Measurements from ENCODE around the gene PM20D2. TPM values are rescaled to one million over a fixed set of nuclear protein-coding genes. Genes with fewer than 3 reads are reported as not detected.

The PM20D2 gene
- total RNA-seq, 2 experiments from 2014 or later, result 18.9 to 20.6 TPM

DNA sequence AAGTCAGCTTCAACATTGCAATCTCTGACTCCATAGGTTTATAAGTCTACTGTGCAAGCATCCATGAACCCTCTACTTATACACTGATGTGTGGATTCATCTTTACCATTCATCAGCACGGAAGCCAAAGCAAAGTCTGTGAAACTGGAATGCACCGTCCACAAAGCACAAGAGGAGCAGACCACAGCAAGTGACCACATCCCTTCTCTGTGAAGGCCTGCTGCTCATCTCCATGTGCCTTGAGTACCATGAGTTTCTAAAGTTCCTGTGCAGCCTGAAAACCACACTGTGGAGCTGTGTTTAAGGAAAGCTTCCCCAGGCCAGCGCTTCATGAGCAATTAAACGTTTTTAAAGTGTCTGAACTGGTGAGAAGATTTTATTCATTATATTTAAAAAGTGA, 51.3 kb downstream of the PM20D2 start:
- no peak overlapping the region for H3K4me3 Mint-ChIP-seq
- H3K27ac Mint-ChIP-seq, result no peak overlapping the region
- ATAC-seq (ENCODE audit: low read depth) (no peak), DNase-seq (no peak)
- peaks cover 12% of the 10 kb centered on the region for H3K27me3 Mint-ChIP-seq
- peaks cover 9% of the 10 kb centered on the region for H3K9me3 Mint-ChIP-seq
- no peaks in the 10 kb centered on the region for H3K36me3 Mint-ChIP-seq
- POLR2A ChIA-PET, result no interaction called here
- no peaks in the 10 kb centered on the region for H3K4me1 Mint-ChIP-seq

DNA sequence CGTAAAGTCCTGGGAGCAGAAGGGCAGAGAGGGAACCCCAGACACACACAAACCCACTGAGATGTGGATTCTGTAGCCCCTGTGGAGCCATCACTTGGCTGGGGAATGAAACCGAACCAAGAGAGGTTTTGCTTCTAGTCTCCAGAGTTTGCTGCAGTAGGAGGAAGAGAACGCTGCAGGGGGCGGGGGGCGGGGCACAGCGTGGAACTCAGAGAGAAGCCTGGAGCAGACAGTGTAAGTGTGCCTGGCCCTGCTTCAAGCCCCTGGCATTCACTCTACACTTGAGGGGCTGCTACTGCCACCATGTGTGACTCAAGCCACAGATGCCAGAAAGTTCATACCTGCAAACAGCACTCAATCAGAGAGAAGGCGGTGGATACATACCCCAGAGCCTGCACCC, 52.4 kb downstream of the PM20D2 start:
- H3K27ac Mint-ChIP-seq, result no peak overlapping the region
- no peaks in the 10 kb centered on the region for H3K36me3 Mint-ChIP-seq
- H3K27me3 Mint-ChIP-seq, result peaks cover 12% of the 10 kb centered on the region
- DNase-seq, result no peak
- H3K4me3 Mint-ChIP-seq, result no peak overlapping the region
- H3K4me1 Mint-ChIP-seq, result no peaks in the 10 kb centered on the region
- ATAC-seq (ENCODE audit: low read depth), result no peak
- peaks cover 9% of the 10 kb centered on the region for H3K9me3 Mint-ChIP-seq
- POLR2A ChIA-PET, result no interaction called here

DNA sequence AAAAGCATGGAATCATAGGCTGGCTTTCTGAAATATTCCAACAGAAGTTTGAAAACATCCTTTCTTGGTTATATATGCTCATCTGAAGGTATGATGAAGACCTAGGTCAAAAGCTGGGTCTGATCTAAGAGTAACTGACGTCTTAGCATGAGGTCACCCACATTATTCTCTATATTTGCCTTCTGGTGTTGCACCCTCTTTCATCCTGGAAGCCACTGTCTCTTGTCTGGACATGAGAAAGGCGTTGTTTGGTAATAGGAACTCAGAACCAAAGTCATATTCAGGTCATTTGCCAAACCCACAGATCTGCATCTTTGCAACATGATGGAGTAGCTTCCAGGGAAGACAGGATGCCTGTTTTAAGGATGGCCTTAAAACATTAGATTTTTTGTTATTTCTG, 53.7 kb downstream of the PM20D2 start:
- peaks cover 12% of the 10 kb centered on the region for H3K27me3 Mint-ChIP-seq
- ATAC-seq (ENCODE audit: low read depth) (no peak), DNase-seq (no peak)
- H3K27ac Mint-ChIP-seq, result no peak overlapping the region
- POLR2A ChIA-PET, result no interaction called here
- no peak overlapping the region for H3K4me3 Mint-ChIP-seq
- no peaks in the 10 kb centered on the region for H3K36me3 Mint-ChIP-seq
- no peaks in the 10 kb centered on the region for H3K4me1 Mint-ChIP-seq
- peaks cover 9% of the 10 kb centered on the region for H3K9me3 Mint-ChIP-seq

DNA sequence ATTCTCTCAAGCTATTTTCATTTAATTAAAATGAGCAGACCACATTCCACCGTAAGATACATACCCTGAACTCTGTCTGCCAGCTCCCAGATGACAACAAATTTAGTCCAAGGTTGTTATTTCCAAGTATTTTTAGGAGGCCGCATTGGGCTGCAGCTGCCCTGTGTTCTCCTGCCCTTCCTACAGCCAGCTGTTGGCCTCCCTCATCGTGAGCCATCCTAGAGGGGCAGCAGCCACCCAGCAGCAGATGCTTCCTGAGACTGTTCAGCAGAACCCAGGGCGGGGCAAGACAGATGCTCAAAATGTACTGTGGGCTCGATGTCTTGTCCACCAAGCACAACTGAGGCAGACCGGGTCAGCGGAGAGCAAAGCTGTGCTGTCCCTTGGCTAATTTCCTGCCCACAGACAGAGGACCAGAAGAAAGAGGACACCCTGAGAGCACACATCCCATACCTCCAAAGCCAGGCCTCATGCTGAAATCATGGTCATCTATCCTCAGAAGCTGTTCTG, 54.9 kb downstream of the PM20D2 start:
- Mint-ChIP-seq H3K27ac (no peak overlapping the region), H3K27me3 (peaks cover 10% of the 10 kb centered on the region), H3K4me1 (no peaks in the 10 kb centered on the region)

DNA sequence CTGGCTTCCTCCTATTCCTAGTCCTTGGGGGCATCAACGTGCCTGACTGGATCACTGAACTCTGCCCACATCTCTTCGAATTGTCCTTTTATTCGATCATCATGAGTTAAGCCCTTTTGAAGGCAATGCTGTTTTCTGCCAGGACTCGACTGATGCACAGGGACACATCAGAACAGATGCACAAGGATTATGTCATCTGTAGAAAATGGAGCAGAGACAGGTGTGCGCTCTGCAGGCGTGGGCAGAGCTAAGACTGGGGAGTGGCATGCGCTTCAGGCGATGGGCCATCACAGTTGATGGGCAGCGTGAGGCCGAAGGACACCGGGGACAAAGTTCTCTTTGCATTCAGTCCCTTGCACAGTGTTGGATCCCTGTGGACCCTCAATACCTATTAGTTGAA, 58.2 kb downstream of the PM20D2 start:
- Mint-ChIP-seq H3K36me3 (no peaks in the 10 kb centered on the region), H3K9me3 (no peaks in the 10 kb centered on the region), H3K4me1 (no peaks in the 10 kb centered on the region), H3K27me3 (peaks cover 12% of the 10 kb centered on the region), H3K4me3 (no peak overlapping the region), H3K27ac (no peak overlapping the region)
- POLR2A ChIA-PET, result no interaction called here
- DNase-seq (no peak), ATAC-seq (ENCODE audit: low read depth) (no peak)

More for the DNA sequence above, 54.9 kb downstream of the PM20D2 start:
- no peaks in the 10 kb centered on the region for H3K36me3 Mint-ChIP-seq
- ATAC-seq (ENCODE audit: low read depth) (no peak), DNase-seq (no peak)
- no peak overlapping the region for H3K4me3 Mint-ChIP-seq
- POLR2A ChIA-PET, result no interaction called here
- H3K9me3 Mint-ChIP-seq, result peaks cover 2% of the 10 kb centered on the region

DNA sequence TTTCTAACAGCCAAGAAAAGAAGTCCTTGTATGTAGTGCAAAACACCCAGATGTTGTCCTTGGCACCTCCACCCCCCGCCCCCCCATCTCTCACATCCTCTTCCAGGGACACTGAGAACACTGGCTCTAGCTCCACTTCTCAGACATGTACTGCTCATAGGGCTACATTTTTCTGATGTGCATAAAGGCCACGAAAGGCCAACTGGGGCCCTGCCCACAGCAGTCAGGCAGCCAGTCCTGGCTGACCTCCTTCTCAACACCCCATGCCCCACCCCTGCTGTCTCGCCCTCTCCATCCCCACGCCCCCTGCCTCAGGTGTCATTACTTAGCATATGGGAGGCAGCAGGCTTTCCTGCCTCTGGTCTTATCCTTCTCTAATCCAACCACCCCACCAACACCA, 60.0 kb downstream of the PM20D2 start:
- no peaks in the 10 kb centered on the region for H3K4me1 Mint-ChIP-seq

DNA sequence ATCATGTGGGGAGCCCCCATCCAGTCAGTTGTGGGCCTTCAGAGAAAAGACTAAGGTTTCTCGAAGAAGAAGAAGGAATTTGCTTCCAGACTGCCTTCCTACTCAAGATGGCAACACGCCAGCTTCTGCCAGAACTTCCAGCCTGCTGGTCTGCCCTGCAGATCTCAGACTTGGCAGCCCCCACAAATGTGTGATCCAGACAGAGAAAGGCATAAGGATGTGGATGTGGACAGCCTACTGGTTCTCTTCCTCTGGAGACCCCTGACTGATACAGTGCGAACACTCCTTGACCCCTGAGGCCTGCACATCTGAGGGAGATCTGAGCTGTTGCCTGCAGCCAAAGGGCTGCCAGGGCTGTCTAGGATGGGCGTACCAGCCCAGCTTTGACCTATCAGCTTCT, 62.7 kb downstream of the PM20D2 start:
- Mint-ChIP-seq H3K9me3 (no peaks in the 10 kb centered on the region), H3K27me3 (peaks cover 13% of the 10 kb centered on the region), H3K27ac (no peak overlapping the region), H3K4me1 (no peaks in the 10 kb centered on the region), H3K36me3 (no peaks in the 10 kb centered on the region), H3K4me3 (no peak overlapping the region)
- ATAC-seq (ENCODE audit: low read depth) (no peak), DNase-seq (no peak)
- POLR2A ChIA-PET, result no interaction called here

More for the DNA sequence above, 60.0 kb downstream of the PM20D2 start:
- H3K27ac Mint-ChIP-seq, result no peak overlapping the region
- ATAC-seq (ENCODE audit: low read depth), result no peak
- H3K27me3 Mint-ChIP-seq, result peaks cover 9% of the 10 kb centered on the region
- no peak overlapping the region for H3K4me3 Mint-ChIP-seq
- H3K9me3 Mint-ChIP-seq, result no peaks in the 10 kb centered on the region
- H3K36me3 Mint-ChIP-seq, result no peaks in the 10 kb centered on the region
- POLR2A ChIA-PET, result no interaction called here
- no peak for DNase-seq

DNA sequence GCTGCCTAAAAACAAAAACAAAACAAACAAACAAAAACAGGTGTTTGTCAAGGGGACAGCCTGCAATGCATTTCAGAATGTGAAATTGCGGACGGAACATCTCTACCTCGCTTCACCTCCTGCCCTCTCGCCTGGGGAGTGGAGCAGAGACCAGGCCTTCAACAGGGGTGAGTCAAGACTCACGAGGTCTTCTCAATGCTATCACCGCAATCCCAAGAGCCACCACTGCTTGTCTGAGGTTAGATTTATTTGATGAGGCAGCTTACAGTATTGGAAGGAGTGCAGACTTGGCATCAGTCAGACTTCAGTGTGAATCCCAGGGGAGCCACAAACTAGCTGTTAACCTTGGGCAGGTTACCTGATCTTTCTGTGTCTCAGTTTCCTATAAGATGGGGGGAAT, 63.6 kb downstream of the PM20D2 start:
- no peaks in the 10 kb centered on the region for H3K9me3 Mint-ChIP-seq
- peaks cover 16% of the 10 kb centered on the region for H3K27me3 Mint-ChIP-seq
- H3K36me3 Mint-ChIP-seq, result no peaks in the 10 kb centered on the region
- H3K4me1 Mint-ChIP-seq, result no peaks in the 10 kb centered on the region
- no peak overlapping the region for H3K27ac Mint-ChIP-seq
- POLR2A ChIA-PET, result no interaction called here
- ATAC-seq (ENCODE audit: low read depth) (no peak), DNase-seq (no peak)
- H3K4me3 Mint-ChIP-seq, result no peak overlapping the region

DNA sequence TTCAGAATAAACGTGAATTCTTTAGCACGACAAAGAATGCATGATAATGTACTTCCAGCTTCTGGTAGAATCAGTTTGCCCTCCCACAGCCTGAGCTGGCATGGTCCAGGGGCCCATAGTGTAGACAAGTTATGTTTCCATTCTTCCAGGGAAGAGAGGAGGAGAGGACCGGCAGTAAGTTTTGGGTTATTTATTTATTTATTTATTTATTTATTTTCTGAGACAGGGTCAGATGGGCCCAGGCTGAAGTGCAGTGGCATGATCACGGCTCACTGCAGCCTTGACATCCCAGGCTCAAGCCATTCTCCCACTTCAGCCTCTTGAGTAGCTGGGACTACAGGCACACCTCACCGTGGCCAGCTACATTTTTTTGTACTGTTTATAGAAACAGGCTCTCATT, 66.6 kb downstream of the PM20D2 start:
- no peak overlapping the region for H3K27ac Mint-ChIP-seq
- no peak for ATAC-seq (ENCODE audit: low read depth)
- H3K4me3 Mint-ChIP-seq, result no peak overlapping the region
- DNase-seq, result no peak
- H3K4me1 Mint-ChIP-seq, result no peaks in the 10 kb centered on the region
- H3K36me3 Mint-ChIP-seq, result no peaks in the 10 kb centered on the region
- no peaks in the 10 kb centered on the region for H3K9me3 Mint-ChIP-seq
- H3K27me3 Mint-ChIP-seq, result peaks cover 15% of the 10 kb centered on the region
- POLR2A ChIA-PET, result no interaction called here

DNA sequence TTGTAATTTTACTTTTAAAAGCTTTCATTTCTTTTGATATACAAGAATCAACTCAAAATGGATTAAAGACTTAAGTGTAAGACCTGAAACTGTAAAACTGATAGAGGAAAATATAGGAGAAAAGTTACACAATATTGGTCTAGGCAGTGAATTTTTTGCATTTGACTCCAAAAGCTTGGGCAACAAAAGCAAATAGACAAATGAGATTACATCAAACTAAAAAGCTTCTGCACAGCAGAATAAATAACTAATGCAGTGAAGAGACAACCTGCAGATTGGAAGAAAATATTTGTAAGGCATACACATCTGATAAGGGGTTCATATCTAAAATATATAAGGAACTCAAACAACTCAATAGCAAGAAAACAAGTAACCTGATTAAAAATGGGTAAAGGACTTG, 68.3 kb downstream of the PM20D2 start:
- POLR2A ChIA-PET, result no interaction called here
- Mint-ChIP-seq H3K27me3 (peaks cover 20% of the 10 kb centered on the region), H3K4me1 (no peaks in the 10 kb centered on the region), H3K4me3 (no peak overlapping the region), H3K27ac (no peak overlapping the region), H3K36me3 (no peaks in the 10 kb centered on the region), H3K9me3 (no peaks in the 10 kb centered on the region)
- ATAC-seq (ENCODE audit: low read depth) (no peak), DNase-seq (no peak)

Other genes with a start within 250 kb of the PM20D2 start
- gene RNGTT, start 182.4 kb upstream of the PM20D2 start, total RNA-seq, result 10 to 100 TPM; 19.9 to 20.1 TPM
- 100 to 1,000 TPM; 233 to 264 TPM for gene PNRC1, start 65.3 kb upstream of the PM20D2 start, total RNA-seq
- gene SRSF12, start 28.0 kb upstream of the PM20D2 start, total RNA-seq, result not detected
- gene GABRR1, start 71.3 kb downstream of the PM20D2 start, total RNA-seq, result not detected
- gene GABRR2, start 169.2 kb downstream of the PM20D2 start, total RNA-seq, result under 1 TPM; 0.74 to 0.75 TPM
- gene UBE2J1, start 206.7 kb downstream of the PM20D2 start, total RNA-seq, result 10 to 100 TPM; 26.5 to 27.9 TPM